PC-3 (cell line): ENCODE measurements around the gene HAGH. TPM values are rescaled to one million over a fixed set of nuclear protein-coding genes. Genes with fewer than 3 reads are reported as not detected.

ENCODE experiments used
- ATAC-seq: fragments of 200-7000 bp; cut with Tn5 transposase; 2 replicates; pipeline ENCODE4 v1.9.1; 2020; ENCODE audit warnings: mild to moderate bottlenecking, moderate library complexity
- BruUV-seq: library from RNA; stranded (reverse); fragments of 400-500 nt; replicated peaks from 2 replicates; lab custom pipeline; 2021; lab: Mats Ljungman, UMichigan
- CTCF ChIA-PET: fragments of 300-600 bp; sonication (Branson Sonifier 250); formaldehyde crosslinking; loops from one replicate; lab custom pipeline; 2022; ENCODE audit warnings: antibody characterized with exemption; lab: Charles Lee
- POLR2A ChIA-PET: fragments of 300-600 bp; sonication (Branson Sonifier 250); formaldehyde crosslinking; loops from one replicate; lab custom pipeline; 2022; ENCODE audit warnings: antibody characterized with exemption; ENCODE audit not compliant: unreplicated experiment; lab: Charles Lee
- DNase-seq: peaks from one replicate; pipeline ENCODE4 v3.0.0-alpha.2; 2015
- H2AFZ ChIP-seq: fragments of 300-600 bp; sonication (generic); 2 replicates; pipeline ENCODE4 v1.6.0; 2016; ENCODE audit warnings: antibody characterized with exemption, low read length
- H3F3A ChIP-seq: fragments of 300-600 bp; sonication (generic); one replicate; pipeline ENCODE4 v1.6.0; 2017; ENCODE audit warnings: antibody characterized with exemption, low read length, control low read depth, mild to moderate bottlenecking; ENCODE audit not compliant: unreplicated experiment
- H3K27ac ChIP-seq: fragments of 300-600 bp; sonication (generic); 2 replicates; pipeline ENCODE4 v1.5.1; 2016; ENCODE audit warnings: mild to moderate bottlenecking, low read length
- H3K27me3 ChIP-seq: fragments of 300-600 bp; sonication (generic); 2 replicates; pipeline ENCODE4 v1.6.1; 2016; ENCODE audit warnings: low read length, mixed read lengths
- H3K36me3 ChIP-seq: fragments of 300-600 bp; sonication (generic); 2 replicates; pipeline ENCODE4 v1.6.1; 2016; ENCODE audit warnings: low read depth, mixed run types, low read length, mixed read lengths
- H3K4me1 ChIP-seq: fragments of 300-600 bp; sonication (generic); 2 replicates; pipeline ENCODE4 v1.5.1; 2016; ENCODE audit warnings: low read length; ENCODE audit not compliant: insufficient read depth
- H3K4me2 ChIP-seq: fragments of 300-600 bp; sonication (generic); 2 replicates; pipeline ENCODE4 v1.6.0; 2016; ENCODE audit warnings: low read length
- H3K4me3 ChIP-seq: fragments of 300-600 bp; sonication (generic); 2 replicates; pipeline ENCODE4 v1.5.1; 2016; ENCODE audit warnings: mild to moderate bottlenecking, low read length, mixed read lengths
- H3K79me2 ChIP-seq: fragments of 300-600 bp; sonication (generic); 2 replicates; pipeline ENCODE4 v1.6.1; 2017; ENCODE audit warnings: low read length, mixed read lengths
- H3K9ac ChIP-seq: fragments of 300-600 bp; sonication (generic); 2 replicates; pipeline ENCODE4 v1.6.0; 2016; ENCODE audit warnings: mild to moderate bottlenecking, low read length
- H3K9me2 ChIP-seq: fragments of 300-600 bp; sonication (generic); replicated peaks from 2 replicates; pipeline ENCODE4 v1.6.1; 2016; ENCODE audit warnings: mixed run types, low read length, mixed read lengths
- H3K9me3 ChIP-seq: fragments of 300-600 bp; sonication (generic); 2 replicates; pipeline ENCODE4 v1.6.1; 2016; ENCODE audit warnings: low read length, mixed read lengths
- H4K20me1 ChIP-seq: fragments of 300-600 bp; sonication (generic); 2 replicates; pipeline ENCODE4 v1.6.1; 2016; ENCODE audit warnings: low read length, mixed read lengths
- EZH2 ChIP-seq: fragments of 300-600 bp; sonication (generic); IDR thresholded peaks from one replicate; pipeline ENCODE4 v1.6.1; 2017; ENCODE audit warnings: antibody characterized with exemption, mild to moderate bottlenecking, low read length; ENCODE audit not compliant: unreplicated experiment
- EZH2phosphoT487 ChIP-seq: fragments of 300-600 bp; sonication (generic); IDR thresholded peaks from 2 replicates; pipeline ENCODE4 v1.6.1; 2018; ENCODE audit warnings: mild to moderate bottlenecking, antibody characterized with exemption, low read length, borderline replicate concordance
- intact Hi-C: fragments of 100-400 bp; cut with micrococcal nuclease; formaldehyde crosslinking; loops from 2 replicates; pipeline ENCODE4 v1.9.0; 2023
- total RNA-seq: library from RNA; depleted of rRNA; stranded (reverse); fragments of >200 nt; gene quantifications from 2 replicates; pipeline ENCODE4 v1.2.3, GENCODE V29; 2014; rRNA removed
- TF ChIP-seq, protein P1 (sequence below): fragments of 300-600 bp; sonication (generic); conservative IDR thresholded peaks from 2 replicates; pipeline ENCODE4 v1.5.1; 2017; ENCODE audit warnings: antibody characterized with exemption, low read depth, mild to moderate bottlenecking, low read length

The HAGH gene
- total RNA-seq, 1 experiment from 2014 or later, result 99.5 TPM

DNA sequence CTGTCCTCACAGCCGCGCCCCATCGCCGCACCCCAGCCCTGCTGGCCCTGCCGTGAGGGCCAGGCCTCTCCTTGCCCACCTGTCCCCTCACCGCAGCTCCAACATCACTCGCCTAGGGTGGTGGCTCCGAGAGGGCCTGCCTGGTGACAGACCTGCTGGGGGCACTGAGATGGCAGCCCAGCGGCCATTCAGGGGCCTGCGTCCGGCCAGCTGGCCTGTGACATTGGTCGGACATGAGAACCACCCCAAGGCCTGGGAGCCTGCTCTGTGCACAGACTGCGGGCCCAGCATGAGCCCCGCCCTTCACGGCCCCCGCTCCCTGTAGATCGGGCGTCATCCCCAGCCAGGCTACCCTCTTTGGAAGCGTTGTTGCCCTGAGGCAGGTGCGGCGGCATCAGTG lies 67.1 kb downstream of the HAGH start:
- TF ChIP-seq EZH2 (no peak), EZH2phosphoT487 (no peak)
- TF ChIP-seq, protein P1, sequence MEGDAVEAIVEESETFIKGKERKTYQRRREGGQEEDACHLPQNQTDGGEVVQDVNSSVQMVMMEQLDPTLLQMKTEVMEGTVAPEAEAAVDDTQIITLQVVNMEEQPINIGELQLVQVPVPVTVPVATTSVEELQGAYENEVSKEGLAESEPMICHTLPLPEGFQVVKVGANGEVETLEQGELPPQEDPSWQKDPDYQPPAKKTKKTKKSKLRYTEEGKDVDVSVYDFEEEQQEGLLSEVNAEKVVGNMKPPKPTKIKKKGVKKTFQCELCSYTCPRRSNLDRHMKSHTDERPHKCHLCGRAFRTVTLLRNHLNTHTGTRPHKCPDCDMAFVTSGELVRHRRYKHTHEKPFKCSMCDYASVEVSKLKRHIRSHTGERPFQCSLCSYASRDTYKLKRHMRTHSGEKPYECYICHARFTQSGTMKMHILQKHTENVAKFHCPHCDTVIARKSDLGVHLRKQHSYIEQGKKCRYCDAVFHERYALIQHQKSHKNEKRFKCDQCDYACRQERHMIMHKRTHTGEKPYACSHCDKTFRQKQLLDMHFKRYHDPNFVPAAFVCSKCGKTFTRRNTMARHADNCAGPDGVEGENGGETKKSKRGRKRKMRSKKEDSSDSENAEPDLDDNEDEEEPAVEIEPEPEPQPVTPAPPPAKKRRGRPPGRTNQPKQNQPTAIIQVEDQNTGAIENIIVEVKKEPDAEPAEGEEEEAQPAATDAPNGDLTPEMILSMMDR, result no peak
- Histone ChIP-seq H2AFZ (no peak overlapping the region), H3K4me1 (no peaks in the 10 kb centered on the region), H3K36me3 (no peaks in the 10 kb centered on the region), H4K20me1 (no peaks in the 10 kb centered on the region), H3K4me2 (no peak overlapping the region), H3K79me2 (no peaks in the 10 kb centered on the region), H3K9me2 (no peaks in the 10 kb centered on the region), H3K27me3 (no peaks in the 10 kb centered on the region), H3K9ac (no peak overlapping the region), H3K27ac (no peak overlapping the region), H3K9me3 (no peaks in the 10 kb centered on the region), H3K4me3 (no peak overlapping the region), H3F3A (no peaks in the 10 kb centered on the region)
- no peak for DNase-seq
- intact Hi-C loops, result no loop called here
- ATAC-seq, result no peak
- BruUV-seq, result no TSS peak
- ChIA-PET POLR2A (no interaction called here), CTCF (no interaction called here)

DNA sequence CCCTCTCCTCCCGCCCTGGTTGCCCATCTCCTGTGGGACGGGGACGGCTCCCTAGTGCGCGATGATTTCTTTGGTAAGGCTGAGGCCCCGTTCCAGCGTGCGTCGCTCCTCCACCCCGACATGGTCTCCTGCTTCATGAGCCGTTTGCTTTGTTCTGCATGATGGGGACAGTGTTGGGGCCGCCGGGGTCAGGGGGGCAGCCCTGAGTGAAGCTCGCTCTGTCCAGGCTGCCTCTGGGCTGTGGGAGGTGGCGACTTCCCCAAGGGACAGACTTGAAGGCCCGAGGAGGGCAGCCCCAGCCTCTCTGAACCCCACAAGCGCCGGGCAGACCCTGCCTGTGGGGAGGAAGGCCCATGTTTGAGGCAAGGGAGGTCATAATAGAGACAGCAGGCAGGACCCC lies 67.7 kb downstream of the HAGH start:
- Histone ChIP-seq H3K27ac (no peak overlapping the region), H2AFZ (no peak overlapping the region), H3K9me3 (no peaks in the 10 kb centered on the region), H3K9me2 (no peaks in the 10 kb centered on the region), H3K79me2 (no peaks in the 10 kb centered on the region), H3K4me1 (no peaks in the 10 kb centered on the region), H4K20me1 (no peaks in the 10 kb centered on the region), H3K36me3 (no peaks in the 10 kb centered on the region), H3K9ac (no peak overlapping the region), H3K4me2 (no peak overlapping the region), H3F3A (no peaks in the 10 kb centered on the region), H3K27me3 (no peaks in the 10 kb centered on the region), H3K4me3 (no peak overlapping the region)
- no TSS peak for BruUV-seq
- intact Hi-C loops, result no loop called here
- ATAC-seq (no peak), DNase-seq (no peak)
- POLR2A ChIA-PET, result no interaction called here
- CTCF ChIA-PET, result no interaction called here
- TF ChIP-seq EZH2phosphoT487, result no peak
- TF ChIP-seq, protein P1, result no peak
- TF ChIP-seq EZH2, result no peak

DNA sequence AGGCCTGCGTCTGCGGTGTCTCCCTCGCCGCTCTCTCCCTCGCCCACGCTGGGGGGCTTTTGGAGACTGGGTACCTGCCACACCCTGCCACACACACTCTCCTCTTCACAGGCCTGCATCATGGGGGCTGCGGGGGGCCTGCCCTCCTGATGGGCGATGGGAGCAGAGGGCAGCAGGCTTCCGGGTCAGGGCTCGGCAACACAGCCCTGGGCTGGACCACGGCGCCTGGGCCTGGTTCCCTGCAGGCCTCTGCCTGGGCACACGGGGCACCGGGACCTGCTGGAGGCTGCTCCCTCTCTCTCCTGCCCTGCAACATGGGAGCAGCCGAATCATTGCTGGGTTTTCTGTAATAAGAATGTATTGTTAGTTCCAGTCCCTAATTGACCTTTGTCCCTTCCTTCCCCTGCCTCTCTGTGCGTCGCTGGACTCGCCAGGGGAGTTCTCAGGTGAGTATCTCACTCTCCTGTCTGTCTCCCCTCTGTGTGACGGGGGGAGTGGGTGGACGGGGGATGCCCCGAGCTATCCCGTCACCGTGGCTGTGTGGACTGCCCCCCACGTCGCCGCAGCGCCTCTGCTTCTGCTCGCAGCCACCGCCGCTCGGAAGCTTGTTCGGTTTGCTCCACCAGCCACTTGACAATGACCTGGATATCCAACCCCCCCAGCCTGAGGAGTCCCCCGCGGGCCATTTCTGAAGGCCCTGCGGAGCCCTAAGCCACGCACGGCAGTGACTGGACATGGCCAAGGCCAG lies 68.7 kb downstream of the HAGH start:
- BruUV-seq, result no TSS peak
- Histone ChIP-seq H3K4me3 (no peak overlapping the region), H3K9me2 (no peaks in the 10 kb centered on the region), H3K27me3 (no peaks in the 10 kb centered on the region), H3K36me3 (no peaks in the 10 kb centered on the region), H3K9me3 (no peaks in the 10 kb centered on the region), H3K9ac (no peak overlapping the region), H3K79me2 (no peaks in the 10 kb centered on the region), H3K4me1 (no peaks in the 10 kb centered on the region), H3K27ac (no peak overlapping the region), H3F3A (no peaks in the 10 kb centered on the region), H2AFZ (no peak overlapping the region), H3K4me2 (no peak overlapping the region), H4K20me1 (no peaks in the 10 kb centered on the region)
- ATAC-seq (no peak), DNase-seq (no peak)
- TF ChIP-seq, protein P1, result no peak
- CTCF ChIA-PET, result no interaction called here
- intact Hi-C loops, result no loop called here
- POLR2A ChIA-PET, result no interaction called here

Other genes starting within 250 kb of the HAGH start
- 4.2 and 6.2 TPM in 2 replicates for gene IFT140, start 214.8 kb downstream of the HAGH start, total RNA-seq
- gene CRAMP1, start 214.5 kb downstream of the HAGH start, total RNA-seq, result 8.5 and 15.5 TPM in 2 replicates
- gene JPT2, start 148.5 kb downstream of the HAGH start, total RNA-seq, result 85.2 and 86.5 TPM in 2 replicates
- gene MAPK8IP3, start 120.6 kb downstream of the HAGH start, total RNA-seq, result 41.1 and 59.7 TPM in 2 replicates
- gene NME3, start 55.3 kb downstream of the HAGH start, total RNA-seq, result 66.9 and 70.3 TPM in 2 replicates
- 11.3 and 12.5 TPM in 2 replicates for gene EME2, start 54.0 kb downstream of the HAGH start, total RNA-seq
- 248 and 258 TPM in 2 replicates for gene MRPS34, start 53.7 kb downstream of the HAGH start, total RNA-seq
- gene SPSB3, start 44.3 kb downstream of the HAGH start, total RNA-seq, result 27.4 and 30.4 TPM in 2 replicates
- gene NUBP2, start 43.9 kb downstream of the HAGH start, total RNA-seq, result 95.1 and 128 TPM in 2 replicates
- gene IGFALS, start 33.1 kb downstream of the HAGH start, total RNA-seq, result not detected in 2 replicates
- gene FAHD1, start 381 bp upstream of the HAGH start, total RNA-seq, result 37.5 and 47.5 TPM in 2 replicates
- not detected in 2 replicates for gene MEIOB, start 45.3 kb upstream of the HAGH start, total RNA-seq
- gene HS3ST6, start 91.6 kb upstream of the HAGH start, total RNA-seq, result not detected in 2 replicates
- 24.6 and 25.7 TPM in 2 replicates for gene MSRB1, start 116.4 kb upstream of the HAGH start, total RNA-seq
- 1.5 TPM in 1 of 2 replicates, not detected in the other for gene RPL3L, start 127.9 kb upstream of the HAGH start, total RNA-seq
- gene NDUFB10, start 132.7 kb upstream of the HAGH start, total RNA-seq, result 407 and 530 TPM in 2 replicates
- 2,234 and 2,721 TPM in 2 replicates for gene RPS2, start 138.0 kb upstream of the HAGH start, total RNA-seq
- not detected in 2 replicates for gene RNF151, start 140.0 kb upstream of the HAGH start, total RNA-seq
- 71.5 and 111 TPM in 2 replicates for gene TBL3, start 145.2 kb upstream of the HAGH start, total RNA-seq
- 2.4 and 3.4 TPM in 2 replicates for gene NOXO1, start 154.6 kb upstream of the HAGH start, total RNA-seq
- gene GFER, start 157.4 kb upstream of the HAGH start, total RNA-seq, result 66.8 and 77.2 TPM in 2 replicates
- gene SYNGR3, start 163.1 kb upstream of the HAGH start, total RNA-seq, result 1.5 and 2.8 TPM in 2 replicates
- 44.4 and 60.1 TPM in 2 replicates for gene ZNF598, start 183.0 kb upstream of the HAGH start, total RNA-seq
- gene NPW, start 193.0 kb upstream of the HAGH start, total RNA-seq, result 3.8 and 5.6 TPM in 2 replicates
- 145 and 160 TPM in 2 replicates for gene NHERF2, start 200.1 kb upstream of the HAGH start, total RNA-seq
- 87.1 and 90.1 TPM in 2 replicates for gene NTHL1, start 221.0 kb upstream of the HAGH start, total RNA-seq
- 59.3 and 64.4 TPM in 2 replicates for gene TSC2, start 221.2 kb upstream of the HAGH start, total RNA-seq